Left lung (tissue), 10 donors: ENCODE data around the gene ANKRD13A. TPM values are rescaled to one million over a fixed set of nuclear protein-coding genes. Genes with fewer than 3 reads are reported as not detected.
A peak's percentile ranks its signal among the peaks of the same experiment; 100 is the strongest.

ENCODE experiments used
- ATAC-seq: fragments of 200-7000 bp; cut with Tn5 transposase; one replicate; pipeline ENCODE4 v1.9.1; 2020; ENCODE audit warnings: moderate library complexity
- DNase-seq, 4 donors: peaks; one replicate each; pipeline ENCODE4 v3.0.0-alpha.2; 2013 to 2020
- H3K27ac ChIP-seq, 2 donors: fragments of 200-600 bp; sonication (generic) in 1 of 2; one replicate each; pipeline versions ENCODE4 v1.5.0 to v1.8.0; 2020 to 2021
- H3K27me3 ChIP-seq, 2 donors: fragments of 200-600 bp; sonication (generic) in 1 of 2; one replicate each; pipeline versions ENCODE4 v1.5.0 to v1.8.0; 2020 to 2021
- H3K36me3 ChIP-seq, 2 donors: fragments of 200-600 bp; sonication (generic) in 1 of 2; one replicate each; pipeline versions ENCODE4 v1.5.0 to v1.8.0; 2020 to 2021
- H3K4me1 ChIP-seq, 2 donors: fragments of 200-600 bp; one replicate each; pipeline ENCODE4 v1.8.0; 2021
- H3K4me3 ChIP-seq, 2 donors: fragments of 200-600 bp; sonication (generic) in 1 of 2; one replicate each; pipeline versions ENCODE4 v1.5.0 to v1.8.0; 2020 to 2021; ENCODE audit warnings: mild to moderate bottlenecking in 1 of 2
- H3K9me3 ChIP-seq, 2 donors: fragments of 200-600 bp; sonication (generic) in 1 of 2; one replicate each; pipeline versions ENCODE4 v1.5.0 to v1.8.0; 2020 to 2021
- intact Hi-C, 2 donors: fragments of 100-400 bp; cut with DNase I; formaldehyde crosslinking; loops; one replicate each; pipeline versions ENCODE4 v1.11.2 to v1.14.2; 2022
- polyA plus RNA-seq, 6 donors: library from polyadenylated mRNA; unstranded; fragments of 120-200 nt; gene quantifications; one replicate each; pipeline ENCODE4 v1.2.1, GENCODE V29; 2013; ENCODE audit not compliant: insufficient read length in 6 of 6
- total RNA-seq, 2 donors: library from RNA; stranded (reverse); fragmentation: NEBNext Ultra II Directional; extraction: Animal tissue kit (Norgen Biotek cat#: 25700); gene quantifications; one replicate each; pipeline ENCODE4 v1.2.1, GENCODE V29; 2021
- TF ChIP-seq, protein P1 (sequence below), 2 donors: fragments of 200-600 bp; sonication (generic) in 1 of 2; IDR thresholded peaks; one replicate each; pipeline versions ENCODE4 v1.5.0 to v1.8.0; 2021; ENCODE audit warnings: antibody characterized with exemption in 2 of 2
- donor health status: DM: no; HTN: yes; CAD: no.
- donor health status: DM: no; HTN: no; CAD: no.

ANKRD13A gene
- total and polyA plus RNA-seq, 8 donors = 38.3 to 69.9 (median 43.3) TPM

DNA sequence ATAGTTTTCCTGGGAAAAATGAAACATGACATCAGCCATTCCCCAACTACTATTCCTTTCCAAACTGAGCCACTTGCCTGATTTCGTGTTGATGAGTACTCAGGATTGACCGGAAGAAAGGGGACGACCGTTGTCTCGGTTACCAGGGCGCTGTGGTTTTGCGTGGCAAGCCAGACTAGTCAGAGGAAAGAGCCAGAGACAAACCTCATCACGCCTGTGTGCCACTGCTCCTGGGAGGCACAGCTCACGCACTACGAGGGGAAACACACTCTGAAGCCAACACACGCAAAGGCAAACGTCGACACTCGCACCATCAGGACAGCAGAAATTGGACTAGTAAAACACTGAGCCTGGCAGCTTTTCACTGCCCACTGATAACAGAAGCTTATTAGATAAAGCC is 38.0 kb upstream of the ANKRD13A start:
- no peak overlapping the region for H3K4me3 ChIP-seq
- ATAC-seq (no peak), DNase-seq (no peak)
- H3K27me3 ChIP-seq = no peaks in the 10 kb centered on the region
- intact Hi-C loops = no loop called here
- TF ChIP-seq, protein P1, sequence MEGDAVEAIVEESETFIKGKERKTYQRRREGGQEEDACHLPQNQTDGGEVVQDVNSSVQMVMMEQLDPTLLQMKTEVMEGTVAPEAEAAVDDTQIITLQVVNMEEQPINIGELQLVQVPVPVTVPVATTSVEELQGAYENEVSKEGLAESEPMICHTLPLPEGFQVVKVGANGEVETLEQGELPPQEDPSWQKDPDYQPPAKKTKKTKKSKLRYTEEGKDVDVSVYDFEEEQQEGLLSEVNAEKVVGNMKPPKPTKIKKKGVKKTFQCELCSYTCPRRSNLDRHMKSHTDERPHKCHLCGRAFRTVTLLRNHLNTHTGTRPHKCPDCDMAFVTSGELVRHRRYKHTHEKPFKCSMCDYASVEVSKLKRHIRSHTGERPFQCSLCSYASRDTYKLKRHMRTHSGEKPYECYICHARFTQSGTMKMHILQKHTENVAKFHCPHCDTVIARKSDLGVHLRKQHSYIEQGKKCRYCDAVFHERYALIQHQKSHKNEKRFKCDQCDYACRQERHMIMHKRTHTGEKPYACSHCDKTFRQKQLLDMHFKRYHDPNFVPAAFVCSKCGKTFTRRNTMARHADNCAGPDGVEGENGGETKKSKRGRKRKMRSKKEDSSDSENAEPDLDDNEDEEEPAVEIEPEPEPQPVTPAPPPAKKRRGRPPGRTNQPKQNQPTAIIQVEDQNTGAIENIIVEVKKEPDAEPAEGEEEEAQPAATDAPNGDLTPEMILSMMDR (IDR thresholded peaks at IDR 0.05) = no peak
- no peak overlapping the region for H3K27ac ChIP-seq
- peaks cover 0 to 4% of the 10 kb centered on the region in 2 donors for H3K4me1 ChIP-seq
- peaks cover 0 to 96% of the 10 kb centered on the region in 2 donors for H3K36me3 ChIP-seq
- no peaks in the 10 kb centered on the region for H3K9me3 ChIP-seq

DNA sequence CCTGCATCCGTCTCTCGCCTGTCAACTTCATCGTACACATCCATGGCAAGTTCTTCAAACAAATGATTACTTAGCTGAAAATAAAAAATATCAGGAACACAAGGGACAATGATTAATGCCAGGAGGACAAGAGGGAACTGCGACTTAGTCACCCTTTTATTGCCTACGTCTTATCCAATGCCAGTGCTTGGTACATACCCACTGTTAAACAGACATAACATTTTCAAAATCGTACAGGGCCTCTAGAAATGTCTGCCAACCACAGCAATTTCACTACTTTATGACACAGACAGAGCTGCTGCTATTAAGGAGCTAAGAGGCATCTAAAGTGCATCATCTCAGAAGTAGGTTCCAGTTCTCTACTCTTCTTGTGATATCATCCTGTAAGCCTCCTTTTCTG is 37.6 kb upstream of the ANKRD13A start:
- Histone ChIP-seq H3K9me3 (no peaks in the 10 kb centered on the region), H3K27me3 (no peaks in the 10 kb centered on the region), H3K4me3 (no peak overlapping the region), H3K36me3 (peaks cover 0 to 96% of the 10 kb centered on the region in 2 donors), H3K4me1 (peaks cover 0 to 4% of the 10 kb centered on the region in 2 donors), H3K27ac (peak overlapping the region in 1 of 2 donors; percentile 14)
- intact Hi-C loops = no loop called here
- TF ChIP-seq, protein P1 (IDR thresholded peaks at IDR 0.05) = no peak
- DNase-seq (no peak), ATAC-seq (no peak)

DNA sequence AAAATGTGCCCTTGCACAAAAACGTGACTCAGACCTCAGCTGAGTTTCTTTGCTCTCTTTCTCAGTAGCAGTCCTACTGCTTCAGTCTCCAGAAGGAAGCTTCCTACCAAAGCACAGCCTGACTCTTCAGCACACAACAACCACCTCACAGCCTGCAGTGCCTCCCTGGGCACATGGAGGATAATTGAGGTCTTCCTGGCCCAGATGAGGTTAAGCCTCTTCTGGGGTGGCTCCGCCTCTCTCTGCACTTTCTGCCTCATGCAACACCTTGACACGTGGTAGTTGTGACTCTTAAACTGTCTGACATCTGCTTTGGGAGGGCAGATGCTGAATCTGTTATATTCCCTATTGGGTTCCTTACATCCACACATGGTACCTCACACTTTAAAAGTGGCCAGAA is 36.8 kb upstream of the ANKRD13A start:
- no peak for DNase-seq
- peaks cover 0 to 95% of the 10 kb centered on the region in 2 donors for H3K36me3 ChIP-seq
- ATAC-seq = no peak
- no peaks in the 10 kb centered on the region for H3K9me3 ChIP-seq
- intact Hi-C loops = no loop called here
- no peak overlapping the region for H3K27ac ChIP-seq
- TF ChIP-seq, protein P1 (IDR thresholded peaks at IDR 0.05) = no peak
- no peak overlapping the region for H3K4me3 ChIP-seq
- H3K4me1 ChIP-seq = peaks cover 0 to 4% of the 10 kb centered on the region in 2 donors
- no peaks in the 10 kb centered on the region for H3K27me3 ChIP-seq

DNA sequence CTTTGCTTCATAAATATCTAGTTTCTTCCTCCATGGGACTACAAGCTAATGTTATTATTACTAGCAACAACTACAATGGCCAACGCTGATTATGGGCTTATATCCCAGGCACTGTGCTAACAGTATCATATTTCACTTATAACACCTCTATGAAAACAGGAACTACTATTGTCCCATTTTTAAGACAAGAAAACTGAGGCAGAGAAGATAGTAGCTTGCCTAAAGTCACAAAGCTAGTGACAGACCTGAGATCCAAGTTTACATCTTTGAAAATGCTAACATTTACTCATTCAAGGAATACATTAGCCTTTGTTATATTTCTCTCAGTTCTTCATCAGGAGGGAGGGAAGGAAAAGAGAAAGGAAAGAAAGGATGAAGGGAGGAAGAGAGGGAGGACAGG is 35.9 kb upstream of the ANKRD13A start:
- peaks cover 0 to 93% of the 10 kb centered on the region in 2 donors for H3K36me3 ChIP-seq
- H3K9me3 ChIP-seq = no peaks in the 10 kb centered on the region
- H3K4me1 ChIP-seq = peaks cover 4 to 5% of the 10 kb centered on the region in 2 donors
- intact Hi-C loops = no loop called here
- no peaks in the 10 kb centered on the region for H3K27me3 ChIP-seq
- DNase-seq (no peak), ATAC-seq (no peak)
- no peak overlapping the region for H3K4me3 ChIP-seq
- TF ChIP-seq, protein P1 (IDR thresholded peaks at IDR 0.05) = no peak
- H3K27ac ChIP-seq = no peak overlapping the region

DNA sequence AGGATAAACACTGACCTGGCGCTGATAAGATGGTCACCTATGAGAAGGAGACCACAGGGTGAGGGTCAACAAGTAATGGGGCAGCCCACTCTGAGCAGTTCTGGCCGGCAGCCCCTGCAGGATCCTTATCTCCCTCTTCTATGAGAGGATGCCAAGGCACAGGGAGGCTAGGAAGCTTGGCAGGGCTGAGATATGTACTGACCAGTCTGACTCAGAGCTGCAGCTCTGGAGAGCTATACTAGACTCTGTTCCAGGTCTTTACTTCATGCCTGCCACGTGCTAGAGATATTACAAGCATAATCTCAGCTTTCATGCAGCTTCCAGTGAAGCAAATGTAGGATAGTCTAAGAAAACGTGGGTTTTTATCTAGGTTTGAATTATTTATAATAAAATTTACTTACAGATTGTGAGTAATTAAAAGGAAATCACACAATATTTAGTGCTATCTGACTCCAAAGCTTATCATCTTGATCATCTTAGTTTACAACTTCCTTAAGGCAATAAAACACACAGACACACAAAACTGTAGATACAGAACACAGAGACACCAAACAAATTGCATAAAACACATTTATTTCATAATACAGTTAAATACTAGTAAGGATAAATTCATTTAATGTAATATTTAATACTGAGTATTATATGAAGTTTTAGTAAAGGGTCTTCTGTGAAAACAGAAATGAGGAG is 35.3 kb upstream of the ANKRD13A start:
- Histone ChIP-seq H3K27ac (peak overlapping the region in 1 of 2 donors; percentile 30), H3K9me3 (no peaks in the 10 kb centered on the region), H3K36me3 (peaks cover 0 to 93% of the 10 kb centered on the region in 2 donors), H3K4me1 (peaks cover 4 to 9% of the 10 kb centered on the region in 2 donors), H3K4me3 (no peak overlapping the region), H3K27me3 (no peaks in the 10 kb centered on the region)
- TF ChIP-seq, protein P1 (IDR thresholded peaks at IDR 0.05) = no peak
- intact Hi-C loops = no loop called here
- ATAC-seq (peak; percentile 80), DNase-seq (no peak)
